ENCODE results near the gene EIPR1. TPM values are rescaled to one million over a fixed set of nuclear protein-coding genes. Genes with fewer than 3 reads are reported as not detected.

Gene EIPR1
- total and polyA plus RNA-seq, 2 experiments from 2014 or later, result 17.4 to 46.3 TPM

- Mint-ChIP-seq H3K27me3 (ENCODE audit: insufficient read depth, low read depth, poor library complexity) (peaks cover 6% of the 10 kb centered on the region), H3K4me3 (no peak overlapping the region), H3K36me3 (ENCODE audit: low read depth) (peaks cover 14% of the 10 kb centered on the region), H3K4me1 (peaks cover 29% of the 10 kb centered on the region), H3K9me3 (peaks cover 10% of the 10 kb centered on the region), H3K27ac (no peak overlapping the region)
- Histone ChIP-seq H3F3A (replicated peaks; ENCODE audit: low read depth) (no peaks in the 10 kb centered on the region), H4K20me1 (replicated peaks; ENCODE audit: insufficient read depth) (no peaks in the 10 kb centered on the region), H3K27ac (ENCODE audit: low read depth) (no peak overlapping the region), H2AFZ (no peak overlapping the region), H3K4me3 (no peak overlapping the region), H3K27me3 (ENCODE audit: insufficient read depth) (no peaks in the 10 kb centered on the region), H3K79me2 (replicated peaks; ENCODE audit: insufficient read depth) (no peaks in the 10 kb centered on the region), H3K36me3 (ENCODE audit: insufficient read depth) (no peaks in the 10 kb centered on the region), H3K4me2 (no peak overlapping the region), H3K4me1 (ENCODE audit: insufficient read depth) (no peaks in the 10 kb centered on the region), H3K9me2 (ENCODE audit: insufficient read depth) (no peaks in the 10 kb centered on the region)
- TF ChIP-seq ETS1 (IDR thresholded peaks at IDR 0.05), result no peak
- TF ChIP-seq NANOG (IDR thresholded peaks at IDR 0.05; ENCODE audit: borderline replicate concordance), result no peak
- no peak for TF ChIP-seq ZNF114 (CRISPR knock-in tag; IDR thresholded peaks at IDR 0.05)
- TF ChIP-seq CREB1 (CRISPR knock-in tag; IDR thresholded peaks at IDR 0.05; ENCODE audit: low read depth), result no peak
- no peak for TF ChIP-seq EZH2 (IDR thresholded peaks at IDR 0.05; ENCODE audit: low read depth, unreplicated experiment)
- TF ChIP-seq EZH2phosphoT487 (IDR thresholded peaks at IDR 0.05; ENCODE audit: unreplicated experiment), result no peak
- TF ChIP-seq POLR2AphosphoS5 (IDR thresholded peaks at IDR 0.05; ENCODE audit: low read depth), result no peak
- TF ChIP-seq ZNF331 (CRISPR knock-in tag; IDR thresholded peaks at IDR 0.05; ENCODE audit: low read depth), result no peak
- TF ChIP-seq ZNF462 (CRISPR knock-in tag; IDR thresholded peaks at IDR 0.05), result no peak
- TF ChIP-seq JUNB (IDR thresholded peaks at IDR 0.05; ENCODE audit: unreplicated experiment), result no peak
- no peak for TF ChIP-seq CTCF (conservative IDR thresholded peaks at IDR 0.05; ENCODE audit: low read depth in 2 of 2)
- no peak for TF ChIP-seq STAT1 (IDR thresholded peaks at IDR 0.05; ENCODE audit: unreplicated experiment)
- TF ChIP-seq REST (IDR thresholded peaks at IDR 0.05; ENCODE audit: unreplicated experiment), result no peak
- no peak for ATAC-seq
- no peak for DNase-seq (ENCODE audit: low spot score)
Observed at GRCh38 chr2:3204031-3204821, 173.4 kb downstream of the EIPR1 start.
